Neuronal stem cell (in vitro differentiated cells): ENCODE results near the gene TUSC1.
"Not testable (repeated sequence)": the region's sequence is repeated elsewhere in the genome, so short reads cannot be mapped to it uniquely, and the experiment has no call there.

ENCODE experiments used
- DNase-seq: peaks from one replicate; pipeline ENCODE4 v3.0.0-alpha.2; 2013; ENCODE audit warnings: low spot score
- H2AFZ ChIP-seq: one replicate; pipeline ENCODE4 v1.6.1; 2013; ENCODE audit warnings: mild to moderate bottlenecking, low read length, inconsistent platforms
- H2AK5ac ChIP-seq: 2 replicates; pipeline ENCODE4 v1.6.1; 2013; ENCODE audit warnings: low read depth, mild to moderate bottlenecking, inconsistent platforms, low read length, moderate library complexity, mixed read lengths
- H2BK120ac ChIP-seq: 2 replicates; pipeline ENCODE4 v1.6.1; 2013; ENCODE audit warnings: low read depth, mild to moderate bottlenecking, inconsistent platforms, low read length, moderate library complexity, mixed read lengths
- H2BK12ac ChIP-seq: one replicate; pipeline ENCODE4 v1.6.1; 2013; ENCODE audit warnings: low read length, inconsistent platforms
- H2BK15ac ChIP-seq: 2 replicates; pipeline ENCODE4 v1.6.1; 2013; ENCODE audit warnings: mild to moderate bottlenecking, low read length, inconsistent platforms, mixed read lengths
- H2BK5ac ChIP-seq: one replicate; pipeline ENCODE4 v1.6.1; 2013; ENCODE audit warnings: inconsistent platforms, mild to moderate bottlenecking, low read length, moderate library complexity
- H3K14ac ChIP-seq: one replicate; pipeline ENCODE4 v1.6.1; 2013; ENCODE audit warnings: low read length, inconsistent platforms
- H3K18ac ChIP-seq: 2 replicates; pipeline ENCODE4 v1.6.1; 2013; ENCODE audit warnings: low read length, inconsistent platforms
- H3K23ac ChIP-seq: 2 replicates; pipeline ENCODE4 v1.6.1; 2013; ENCODE audit warnings: low read depth, mild to moderate bottlenecking, mixed read lengths, low read length, inconsistent platforms; ENCODE audit not compliant: poor library complexity
- H3K27ac ChIP-seq: replicated peaks from 3 replicates; pipeline ENCODE4 v1.5.1; 2013; ENCODE audit warnings: low read length, inconsistent platforms
- H3K27me3 ChIP-seq, 3 experiments: 2 replicates each; pipeline ENCODE4 v1.6.1; 2013; ENCODE audit warnings: low read length in 3 of 3, mild to moderate bottlenecking in 2 of 3, inconsistent platforms in 1 of 3, low read depth in 1 of 3, mixed read lengths in 1 of 3, moderate library complexity in 1 of 3; ENCODE audit not compliant: control insufficient read depth in 3 of 3, insufficient read depth in 3 of 3
- H3K36me3 ChIP-seq, 2 donors: replicated peaks in 1 of 2; 2 replicates each; pipeline ENCODE4 v1.6.1; 2013; ENCODE audit warnings: low read length in 2 of 2; ENCODE audit not compliant: control insufficient read depth in 2 of 2, insufficient read depth in 2 of 2
- H3K4ac ChIP-seq: 2 replicates; pipeline ENCODE4 v1.6.1; 2013; ENCODE audit warnings: inconsistent platforms, mild to moderate bottlenecking, low read length, moderate library complexity
- H3K4me1 ChIP-seq, 2 donors: 1 replicate in 1 of 2; 2 replicates in 1 of 2; pipeline ENCODE4 v1.6.1; 2013; ENCODE audit warnings: low read length in 2 of 2, low read depth in 1 of 2; ENCODE audit not compliant: control insufficient read depth in 2 of 2, insufficient read depth in 1 of 2
- H3K4me2 ChIP-seq: one replicate; pipeline ENCODE4 v1.6.1; 2013; ENCODE audit warnings: mild to moderate bottlenecking, low read length, inconsistent platforms; ENCODE audit not compliant: insufficient read depth, poor library complexity, severe bottlenecking
- H3K4me3 ChIP-seq, 2 donors: 2 replicates each; pipeline ENCODE4 v1.5.1; 2013; ENCODE audit warnings: low read length in 2 of 2, mild to moderate bottlenecking in 2 of 2, inconsistent platforms in 1 of 2, moderate library complexity in 1 of 2
- H3K79me1 ChIP-seq: one replicate; pipeline ENCODE4 v1.6.1; 2013; ENCODE audit warnings: low read depth, mild to moderate bottlenecking, inconsistent platforms, low read length, moderate library complexity
- H3K9ac ChIP-seq: one replicate; pipeline ENCODE4 v1.6.1; 2013; ENCODE audit warnings: mild to moderate bottlenecking, low read depth, low read length, inconsistent platforms; ENCODE audit not compliant: poor library complexity
- H3K9me3 ChIP-seq, 2 donors: replicated peaks in 1 of 2; 2 replicates each; pipeline versions ENCODE3 to v1.6.1; 2013; ENCODE audit warnings: low read length in 2 of 2, mild to moderate bottlenecking in 2 of 2, inconsistent platforms in 1 of 2, low read depth in 1 of 2, mixed read lengths in 1 of 2, moderate library complexity in 1 of 2; ENCODE audit not compliant: control insufficient read depth in 2 of 2, insufficient read depth in 1 of 2
- H4K8ac ChIP-seq: one replicate; pipeline ENCODE4 v1.6.1; 2013; ENCODE audit warnings: low read depth, mild to moderate bottlenecking, inconsistent platforms, low read length, moderate library complexity
- H4K91ac ChIP-seq: one replicate; pipeline ENCODE4 v1.6.1; 2013; ENCODE audit warnings: low read length, low read depth, mild to moderate bottlenecking, inconsistent platforms; ENCODE audit not compliant: poor library complexity
- WGBS, 2 donors: extraction: QIAGEN DNeasy Blood & Tissue Kit; methylation state at CpG; one replicate each; pipeline ENCODE4 v1.1.7; 2013; ENCODE audit warnings: missing lambda C conversion rate in 2 of 2, mixed read lengths in 1 of 2; ENCODE audit not compliant: insufficient read length in 2 of 2, insufficient replicate concordance in 1 of 2; ENCODE audit errors: extremely low coverage in 2 of 2; 5-methylcytosine and 5-hydroxymethylcytosine counted together

Gene TUSC1

DNA sequence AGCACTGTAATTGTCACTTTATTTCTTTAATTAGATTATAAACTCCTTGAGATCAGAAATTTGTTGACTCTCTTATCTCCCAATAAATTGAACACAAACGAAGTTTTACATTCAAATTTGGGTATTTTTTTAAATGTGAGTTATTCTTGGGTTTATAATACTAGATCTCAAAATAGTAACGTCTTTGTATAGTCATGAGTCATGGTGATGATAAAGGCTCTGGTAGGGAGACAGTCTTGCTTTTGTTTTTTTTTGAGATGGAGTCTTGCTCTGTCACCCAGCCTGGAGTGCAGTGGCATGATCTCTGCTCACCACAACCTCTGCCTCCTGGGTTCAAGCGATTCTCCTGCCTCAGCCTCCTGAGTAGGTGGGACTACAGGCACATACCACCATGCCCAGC lies 22.7 kb upstream of the TUSC1 start:
- H3K9ac ChIP-seq, H3K4me3 ChIP-seq, H3K18ac ChIP-seq, H2AFZ ChIP-seq, H4K8ac ChIP-seq, H3K4me1 ChIP-seq, H3K4ac ChIP-seq, H4K91ac ChIP-seq, H3K9me3 ChIP-seq, DNase-seq, H3K27me3 ChIP-seq, H3K79me1 ChIP-seq, H2AK5ac ChIP-seq, H3K27ac ChIP-seq, H2BK12ac ChIP-seq, H2BK5ac ChIP-seq, H2BK15ac ChIP-seq, H3K23ac ChIP-seq, H3K4me2 ChIP-seq, H3K36me3 ChIP-seq, H2BK120ac ChIP-seq, H3K14ac ChIP-seq: not testable (repeated sequence)
- no CpG with 5 or more reads among the region's 3 CpGs for WGBS, 2 donors

DNA sequence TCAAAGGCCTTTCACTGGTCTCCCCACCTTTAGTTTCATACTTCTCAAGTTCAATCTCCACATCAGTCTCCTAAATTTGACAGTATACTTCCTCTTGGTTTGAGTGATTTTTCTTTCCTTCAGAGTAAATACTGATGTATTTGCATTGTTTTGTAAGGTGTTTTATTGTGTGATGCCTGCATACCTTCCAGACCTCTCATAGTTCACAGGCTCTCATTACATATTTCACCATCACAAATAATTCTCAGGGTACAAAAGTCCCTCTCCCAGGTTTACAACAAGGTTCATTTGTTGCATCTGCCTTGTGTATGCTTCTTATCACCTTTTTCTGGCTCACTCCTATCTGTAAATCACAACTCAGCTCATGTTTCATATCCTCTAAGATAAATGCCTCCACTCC lies 22.2 kb upstream of the TUSC1 start:
- no peak overlapping the region for H2BK5ac ChIP-seq
- no peak for DNase-seq
- no peak overlapping the region for H4K8ac ChIP-seq
- no peak overlapping the region for H3K27ac ChIP-seq
- no peak overlapping the region for H3K4ac ChIP-seq
- no peak overlapping the region for H3K18ac ChIP-seq
- H3K9me3 ChIP-seq, result no peaks in the 10 kb centered on the region
- peaks cover 0 to 1% of the 10 kb centered on the region in 2 donors for H3K4me1 ChIP-seq
- H3K27me3 ChIP-seq, result no peaks in the 10 kb centered on the region
- H3K14ac ChIP-seq, result no peak overlapping the region
- H2AFZ ChIP-seq, result no peak overlapping the region
- H3K4me3 ChIP-seq, result no peak overlapping the region
- H2BK12ac ChIP-seq, result no peak overlapping the region
- no peak overlapping the region for H4K91ac ChIP-seq
- H3K4me2 ChIP-seq, result no peak overlapping the region
- no peak overlapping the region for H2BK120ac ChIP-seq
- no peaks in the 10 kb centered on the region for H3K79me1 ChIP-seq
- no peak overlapping the region for H2AK5ac ChIP-seq
- no peak overlapping the region for H3K23ac ChIP-seq
- H3K9ac ChIP-seq, result no peak overlapping the region
- H2BK15ac ChIP-seq, result no peak overlapping the region
- no peaks in the 10 kb centered on the region for H3K36me3 ChIP-seq

DNA sequence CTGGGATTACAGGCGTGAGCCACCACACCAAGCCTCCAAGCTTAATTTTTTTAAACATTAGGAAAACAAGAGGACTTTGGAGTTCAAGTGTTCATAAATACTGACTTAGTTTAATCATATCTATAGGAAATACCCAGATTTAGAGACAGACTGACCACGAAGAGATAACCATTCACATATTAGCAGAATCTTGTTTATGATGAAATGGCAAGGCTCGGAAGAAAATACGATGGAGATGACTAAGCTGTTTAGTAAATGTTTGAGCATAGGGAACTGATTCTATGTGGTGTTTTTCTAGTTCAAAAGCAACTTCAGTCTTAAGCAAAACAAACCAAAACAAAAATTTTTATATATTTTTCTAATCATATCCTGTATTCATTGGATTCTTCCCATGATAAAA lies 13.5 kb upstream of the TUSC1 start:
- DNase-seq, result no peak
- Histone ChIP-seq H2BK15ac (no peak overlapping the region), H3K36me3 (no peaks in the 10 kb centered on the region), H3K9ac (no peak overlapping the region), H3K4me1 (peaks cover 0 to 1% of the 10 kb centered on the region in 2 donors), H3K9me3 (no peaks in the 10 kb centered on the region), H2AFZ (no peak overlapping the region), H3K27me3 (no peaks in the 10 kb centered on the region), H2BK12ac (no peak overlapping the region), H2BK120ac (no peak overlapping the region), H4K91ac (no peak overlapping the region), H3K23ac (no peak overlapping the region), H3K4ac (no peak overlapping the region), H3K79me1 (no peaks in the 10 kb centered on the region), H4K8ac (no peak overlapping the region), H3K4me3 (no peak overlapping the region), H3K27ac (no peak overlapping the region), H3K18ac (no peak overlapping the region), H2AK5ac (no peak overlapping the region), H3K4me2 (no peak overlapping the region), H3K14ac (no peak overlapping the region), H2BK5ac (no peak overlapping the region)
- WGBS, 2 donors, result no CpG with 5 or more reads among the region's 4 CpGs

DNA sequence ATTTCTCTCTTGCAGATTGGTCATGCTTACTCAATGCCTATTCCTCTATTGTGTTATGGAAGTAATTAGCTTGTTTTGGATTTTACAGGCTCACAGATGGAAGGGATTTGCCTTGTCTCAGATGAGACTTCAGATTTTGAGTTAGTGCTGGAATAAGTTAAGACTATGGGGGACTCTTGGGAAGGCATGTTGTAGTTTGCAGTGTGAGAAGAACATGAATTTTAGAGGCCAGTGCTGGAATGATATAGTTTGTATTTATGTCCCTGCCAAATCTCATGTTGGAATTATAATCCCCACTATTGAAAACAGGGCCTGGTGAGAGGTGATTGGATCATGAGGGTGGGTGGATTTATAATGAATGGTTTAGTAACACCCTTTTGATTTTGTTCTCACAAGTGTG lies 6.1 kb upstream of the TUSC1 start:
- no peak for DNase-seq
- no peaks in the 10 kb centered on the region for H3K9me3 ChIP-seq
- H3K27ac ChIP-seq, result no peak overlapping the region
- no peak overlapping the region for H2BK5ac ChIP-seq
- no peak overlapping the region for H3K4me2 ChIP-seq
- H3K4me1 ChIP-seq, result no peaks in the 10 kb centered on the region
- no peak overlapping the region for H2AFZ ChIP-seq
- no peaks in the 10 kb centered on the region for H3K27me3 ChIP-seq
- no peak overlapping the region for H3K18ac ChIP-seq
- no peak overlapping the region for H2BK12ac ChIP-seq
- no peak overlapping the region for H3K4me3 ChIP-seq
- H2BK15ac ChIP-seq, result no peak overlapping the region
- H3K23ac ChIP-seq, result no peak overlapping the region
- H3K4ac ChIP-seq, result no peak overlapping the region
- no peak overlapping the region for H2BK120ac ChIP-seq
- H4K8ac ChIP-seq, result no peak overlapping the region
- H2AK5ac ChIP-seq, result no peak overlapping the region
- no peak overlapping the region for H3K14ac ChIP-seq
- no peak overlapping the region for H3K9ac ChIP-seq
- no peaks in the 10 kb centered on the region for H3K79me1 ChIP-seq
- no peak overlapping the region for H4K91ac ChIP-seq
- no peaks in the 10 kb centered on the region for H3K36me3 ChIP-seq
